Parathyroid adenoma (tissue), 2 donors: Measurements from ENCODE around the gene CTBP2.

Experiments used
- H2AFZ ChIP-seq: fragments of 300-600 bp; sonication (generic); one replicate; pipeline ENCODE4 v1.7.0; 2017; ENCODE audit warnings: antibody characterized with exemption, mild to moderate bottlenecking
- H3K27ac ChIP-seq: fragments of 300-600 bp; sonication (generic); one replicate; pipeline ENCODE4 v1.7.0; 2017
- H3K27me3 ChIP-seq: fragments of 300-600 bp; sonication (generic); one replicate; pipeline ENCODE4 v1.7.0; 2017; ENCODE audit warnings: low read length; ENCODE audit not compliant: control insufficient read depth, insufficient read depth
- H3K36me3 ChIP-seq: fragments of 300-600 bp; sonication (generic); one replicate; pipeline ENCODE4 v1.7.0; 2017; ENCODE audit warnings: low read length; ENCODE audit not compliant: control insufficient read depth, insufficient read depth
- H3K4me1 ChIP-seq: fragments of 300-600 bp; sonication (generic); one replicate; pipeline ENCODE4 v1.7.0; 2017; ENCODE audit warnings: control low read depth
- H3K4me2 ChIP-seq: fragments of 300-600 bp; sonication (generic); one replicate; pipeline ENCODE4 v1.7.0; 2017; ENCODE audit warnings: low read length
- H3K4me3 ChIP-seq: fragments of 300-600 bp; sonication (generic); one replicate; pipeline ENCODE4 v1.7.0; 2017; ENCODE audit warnings: low read depth, low read length
- H3K79me2 ChIP-seq: fragments of 300-600 bp; sonication (generic); one replicate; pipeline ENCODE4 v1.7.0; 2017; ENCODE audit warnings: control low read depth
- H3K9ac ChIP-seq: fragments of 300-600 bp; sonication (generic); one replicate; pipeline ENCODE4 v1.7.0; 2017; ENCODE audit warnings: mild to moderate bottlenecking
- H3K9me3 ChIP-seq: fragments of 300-600 bp; sonication (generic); one replicate; pipeline ENCODE4 v1.7.0; 2017; ENCODE audit warnings: low read length; ENCODE audit not compliant: control insufficient read depth
- TF ChIP-seq, protein P1 (sequence below): fragments of 300-600 bp; sonication (generic); IDR thresholded peaks from one replicate; pipeline ENCODE4 v1.7.0; 2017; ENCODE audit warnings: antibody characterized with exemption, mild to moderate bottlenecking
- donor health status: primary hyperparathyroidism.

CTBP2 gene

DNA sequence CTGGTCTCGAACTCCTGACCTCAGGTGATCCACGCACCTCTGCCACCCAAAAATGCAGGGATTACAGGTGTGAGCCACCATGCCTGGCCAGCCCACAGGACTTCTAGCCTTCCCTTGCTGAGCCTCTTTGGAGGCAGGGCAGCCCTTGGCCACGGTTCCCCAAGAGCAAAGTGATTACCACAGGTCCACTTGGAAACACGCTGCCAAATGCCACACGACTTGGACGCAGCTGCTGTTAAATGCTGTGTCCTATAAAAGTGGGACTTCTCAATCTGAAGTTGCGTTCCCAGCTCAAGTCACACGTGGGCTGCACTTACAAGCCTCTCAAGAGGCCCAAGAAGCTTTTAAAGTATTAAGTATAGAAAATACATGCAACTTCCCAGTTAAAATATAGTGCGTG, 30.1 kb downstream of the CTBP2 start:
- Histone ChIP-seq H2AFZ (no peak overlapping the region), H3K4me2 (no peak overlapping the region), H3K4me3 (no peak overlapping the region), H3K9ac (no peak overlapping the region), H3K4me1 (peaks cover 6% of the 10 kb centered on the region), H3K27me3 (no peaks in the 10 kb centered on the region), H3K27ac (no peak overlapping the region), H3K79me2 (peaks cover 67% of the 10 kb centered on the region), H3K36me3 (no peaks in the 10 kb centered on the region), H3K9me3 (no peaks in the 10 kb centered on the region)
- TF ChIP-seq, protein P1, sequence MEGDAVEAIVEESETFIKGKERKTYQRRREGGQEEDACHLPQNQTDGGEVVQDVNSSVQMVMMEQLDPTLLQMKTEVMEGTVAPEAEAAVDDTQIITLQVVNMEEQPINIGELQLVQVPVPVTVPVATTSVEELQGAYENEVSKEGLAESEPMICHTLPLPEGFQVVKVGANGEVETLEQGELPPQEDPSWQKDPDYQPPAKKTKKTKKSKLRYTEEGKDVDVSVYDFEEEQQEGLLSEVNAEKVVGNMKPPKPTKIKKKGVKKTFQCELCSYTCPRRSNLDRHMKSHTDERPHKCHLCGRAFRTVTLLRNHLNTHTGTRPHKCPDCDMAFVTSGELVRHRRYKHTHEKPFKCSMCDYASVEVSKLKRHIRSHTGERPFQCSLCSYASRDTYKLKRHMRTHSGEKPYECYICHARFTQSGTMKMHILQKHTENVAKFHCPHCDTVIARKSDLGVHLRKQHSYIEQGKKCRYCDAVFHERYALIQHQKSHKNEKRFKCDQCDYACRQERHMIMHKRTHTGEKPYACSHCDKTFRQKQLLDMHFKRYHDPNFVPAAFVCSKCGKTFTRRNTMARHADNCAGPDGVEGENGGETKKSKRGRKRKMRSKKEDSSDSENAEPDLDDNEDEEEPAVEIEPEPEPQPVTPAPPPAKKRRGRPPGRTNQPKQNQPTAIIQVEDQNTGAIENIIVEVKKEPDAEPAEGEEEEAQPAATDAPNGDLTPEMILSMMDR: no peak

- Histone ChIP-seq H3K9ac (no peak overlapping the region), H3K4me2 (no peak overlapping the region), H3K79me2 (peaks cover 63% of the 10 kb centered on the region), H3K4me3 (no peak overlapping the region), H3K9me3 (no peaks in the 10 kb centered on the region), H3K36me3 (no peaks in the 10 kb centered on the region), H3K27ac (no peak overlapping the region), H2AFZ (no peak overlapping the region), H3K27me3 (no peaks in the 10 kb centered on the region), H3K4me1 (peaks cover 5% of the 10 kb centered on the region)
- TF ChIP-seq, protein P1: no peak
These were observed 31.3 kb downstream of the CTBP2 start for GRCh38 chr10:125129076-125129458.

DNA sequence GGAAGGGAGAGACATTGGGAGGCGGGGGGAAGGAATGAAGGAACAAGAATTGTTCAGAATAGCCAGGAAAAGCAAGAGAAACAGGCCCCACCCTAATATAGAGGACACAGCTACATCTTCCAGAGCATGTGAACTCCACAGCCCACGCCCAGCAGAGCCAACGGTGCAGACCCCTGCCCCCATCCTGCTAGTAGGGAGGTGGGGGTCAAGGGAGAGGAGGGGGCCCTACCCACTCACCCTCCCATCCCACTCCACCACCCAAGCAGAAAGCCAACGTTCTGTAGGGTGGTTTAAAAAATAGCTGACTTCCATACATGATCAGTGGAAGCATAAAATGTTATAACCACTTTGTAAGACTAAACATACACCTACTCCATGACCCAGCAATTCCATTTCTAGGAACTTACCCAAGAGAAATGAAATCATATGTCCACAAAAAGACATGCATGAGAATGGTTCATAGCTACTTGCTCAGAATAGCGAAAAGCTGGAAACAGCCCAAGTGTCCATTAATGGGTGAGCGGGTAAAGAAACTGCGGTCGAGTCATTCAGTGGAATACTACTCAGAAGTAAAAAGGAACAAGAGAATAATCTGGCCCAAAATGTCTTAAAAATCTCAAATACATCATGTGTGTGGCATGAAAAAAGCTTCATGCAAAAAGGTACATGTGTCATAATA, 31.8 kb downstream of the CTBP2 start:
- TF ChIP-seq, protein P1: no peak
- H3K36me3 ChIP-seq: no peaks in the 10 kb centered on the region
- H2AFZ ChIP-seq: no peak overlapping the region
- H3K27ac ChIP-seq: no peak overlapping the region
- no peak overlapping the region for H3K9ac ChIP-seq
- H3K4me2 ChIP-seq: no peak overlapping the region
- H3K4me1 ChIP-seq: no peaks in the 10 kb centered on the region
- no peak overlapping the region for H3K4me3 ChIP-seq
- H3K79me2 ChIP-seq: peaks cover 66% of the 10 kb centered on the region
- no peaks in the 10 kb centered on the region for H3K9me3 ChIP-seq
- H3K27me3 ChIP-seq: no peaks in the 10 kb centered on the region

- H3K4me1 ChIP-seq: no peaks in the 10 kb centered on the region
- TF ChIP-seq, protein P1: no peak
- no peak overlapping the region for H3K4me2 ChIP-seq
- no peak overlapping the region for H3K27ac ChIP-seq
- H3K27me3 ChIP-seq: no peaks in the 10 kb centered on the region
- H3K9ac ChIP-seq: no peak overlapping the region
- peaks cover 67% of the 10 kb centered on the region for H3K79me2 ChIP-seq
- no peak overlapping the region for H3K4me3 ChIP-seq
- no peaks in the 10 kb centered on the region for H3K36me3 ChIP-seq
- H2AFZ ChIP-seq: no peak overlapping the region
- H3K9me3 ChIP-seq: no peaks in the 10 kb centered on the region
These were observed 32.4 kb downstream of the CTBP2 start for GRCh38 chr10:125127986-125128385.

- TF ChIP-seq, protein P1: no peak
- H3K79me2 ChIP-seq: peaks cover 72% of the 10 kb centered on the region
- no peak overlapping the region for H3K4me2 ChIP-seq
- H3K27me3 ChIP-seq: no peaks in the 10 kb centered on the region
- no peak overlapping the region for H3K9ac ChIP-seq
- H3K4me3 ChIP-seq: no peak overlapping the region
- H3K4me1 ChIP-seq: no peaks in the 10 kb centered on the region
- no peak overlapping the region for H3K27ac ChIP-seq
- no peaks in the 10 kb centered on the region for H3K9me3 ChIP-seq
- no peaks in the 10 kb centered on the region for H3K36me3 ChIP-seq
- no peak overlapping the region for H2AFZ ChIP-seq
These were observed 33.3 kb downstream of the CTBP2 start for GRCh38 chr10:125127110-125127509.
